ENCODE measurements around the gene PRIMPOL.
"Not testable (repeated sequence)": the region's sequence is repeated elsewhere in the genome, so short reads cannot be mapped to it uniquely, and the experiment has no call there.

Gene PRIMPOL, protein sequence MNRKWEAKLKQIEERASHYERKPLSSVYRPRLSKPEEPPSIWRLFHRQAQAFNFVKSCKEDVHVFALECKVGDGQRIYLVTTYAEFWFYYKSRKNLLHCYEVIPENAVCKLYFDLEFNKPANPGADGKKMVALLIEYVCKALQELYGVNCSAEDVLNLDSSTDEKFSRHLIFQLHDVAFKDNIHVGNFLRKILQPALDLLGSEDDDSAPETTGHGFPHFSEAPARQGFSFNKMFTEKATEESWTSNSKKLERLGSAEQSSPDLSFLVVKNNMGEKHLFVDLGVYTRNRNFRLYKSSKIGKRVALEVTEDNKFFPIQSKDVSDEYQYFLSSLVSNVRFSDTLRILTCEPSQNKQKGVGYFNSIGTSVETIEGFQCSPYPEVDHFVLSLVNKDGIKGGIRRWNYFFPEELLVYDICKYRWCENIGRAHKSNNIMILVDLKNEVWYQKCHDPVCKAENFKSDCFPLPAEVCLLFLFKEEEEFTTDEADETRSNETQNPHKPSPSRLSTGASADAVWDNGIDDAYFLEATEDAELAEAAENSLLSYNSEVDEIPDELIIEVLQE

DNA sequence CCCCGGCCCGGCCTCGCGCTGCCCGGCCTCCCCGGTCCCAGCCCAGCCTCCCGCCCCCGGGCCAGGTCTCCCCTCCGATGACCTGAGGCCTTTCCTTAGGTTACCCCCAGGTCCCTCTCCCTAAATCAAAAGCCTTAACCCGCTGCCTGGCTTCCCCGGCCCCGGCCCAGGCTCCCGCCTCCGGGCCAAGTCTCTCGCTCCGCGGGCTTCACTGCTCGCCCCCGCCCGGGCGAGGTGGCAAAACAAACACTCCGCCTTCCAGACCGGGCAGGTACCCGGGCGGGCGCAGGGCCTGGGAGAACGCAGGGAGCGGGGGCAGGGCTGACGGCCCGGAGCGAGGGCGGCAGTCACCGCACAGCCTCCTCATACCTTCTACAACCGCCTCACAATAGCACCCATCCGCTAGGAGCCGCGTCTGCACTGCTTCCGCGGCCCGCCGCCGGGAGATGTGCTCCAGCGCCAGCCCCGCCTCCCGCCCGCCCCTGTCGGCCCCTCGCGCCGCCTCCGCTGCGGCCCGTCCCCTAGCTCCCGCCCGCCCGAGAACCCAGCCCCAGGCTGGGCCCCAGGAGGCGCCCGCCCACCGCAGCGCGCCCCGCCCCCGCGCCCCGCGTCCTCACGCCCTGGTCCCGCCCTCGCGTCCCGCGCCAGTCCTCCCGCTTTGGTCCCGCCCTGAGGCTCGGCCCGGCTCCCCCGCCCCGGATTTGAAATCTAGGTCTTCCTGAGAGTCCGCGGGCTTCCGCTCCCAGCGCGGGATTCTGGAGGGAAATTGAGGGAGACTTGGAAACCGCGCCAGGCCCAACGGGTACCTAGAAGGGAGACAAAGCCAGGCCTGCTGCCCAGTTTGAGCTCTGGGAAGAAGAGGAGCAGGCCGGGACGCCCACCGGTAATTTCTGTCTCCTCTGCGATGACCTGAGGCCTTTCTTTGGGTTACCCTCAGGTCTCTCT is at the start of gene PRIMPOL, which contains the start of gene CASP3:
Gene PRIMPOL (plus strand): TSS at position 713 of the 945 bp plus-strand sequence. CDS start 7,403 bp downstream, outside the sequence.
Gene CASP3 (minus strand): TSS at position 422 of the 945 bp plus-strand sequence. CDS start 10,994 bp downstream, outside the sequence.
- peak; percentile 95 for DNase-seq (ENCODE audit: low read depth)

DNA sequence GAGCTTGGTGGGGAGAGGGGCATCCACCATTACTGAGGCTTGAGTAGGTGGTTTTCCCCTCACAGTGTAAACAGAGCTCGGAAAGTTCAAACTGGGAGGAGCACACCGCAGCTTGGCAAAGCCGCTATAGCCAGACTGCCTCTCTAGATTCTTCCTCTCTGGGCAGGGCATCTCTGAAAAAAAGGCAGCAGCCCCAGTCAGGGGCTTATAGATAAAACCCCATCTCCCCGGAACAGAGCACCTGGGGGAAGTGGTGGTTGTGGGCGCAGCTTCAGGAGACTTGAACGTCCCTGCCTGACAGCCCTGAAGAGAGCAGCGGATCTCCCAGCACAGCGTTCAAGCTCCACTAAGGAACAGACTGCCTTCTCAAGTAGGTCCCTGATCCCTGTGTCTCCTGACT is 48.6 kb upstream of the PRIMPOL start:
- DNase-seq (ENCODE audit: low read depth): not testable (repeated sequence)

DNA sequence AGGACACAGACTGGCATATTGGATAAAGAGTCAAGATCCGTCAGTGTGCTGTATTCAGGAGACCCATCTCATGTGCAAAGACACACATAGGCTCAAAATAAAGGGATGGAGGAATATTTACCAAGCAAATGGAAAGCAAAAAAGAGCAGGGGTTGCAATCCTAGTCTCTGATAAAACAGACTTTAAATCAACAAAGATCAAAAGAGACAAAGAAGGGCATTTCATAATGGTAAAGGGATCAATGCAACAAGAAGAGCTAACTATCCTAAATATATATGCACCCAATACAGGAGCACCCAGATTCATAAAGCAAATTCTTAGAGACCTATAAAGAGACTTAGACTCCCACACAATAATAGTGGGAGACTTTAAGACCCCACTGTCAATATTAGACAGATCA is 46.7 kb upstream of the PRIMPOL start:
- not testable (repeated sequence) for DNase-seq (ENCODE audit: low read depth)

DNA sequence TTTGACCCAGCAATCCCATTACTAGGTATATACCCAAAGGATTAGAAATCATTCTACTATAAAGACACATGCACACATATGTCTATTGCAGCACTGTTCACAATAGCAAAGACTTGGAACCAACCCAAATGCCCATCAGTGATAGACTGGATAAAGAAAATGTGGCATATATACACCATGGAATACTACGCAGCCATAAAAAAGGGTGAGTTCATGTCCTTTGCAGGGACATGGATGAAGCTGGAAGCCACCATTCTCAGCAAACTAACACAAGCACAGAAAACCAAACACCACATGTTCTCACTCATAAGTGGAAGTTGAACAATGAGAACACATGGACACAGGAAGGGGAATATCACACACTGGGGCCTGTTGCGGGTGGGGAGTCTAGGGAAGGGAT is 42.1 kb upstream of the PRIMPOL start:
- DNase-seq (ENCODE audit: low read depth): not testable (repeated sequence)

DNA sequence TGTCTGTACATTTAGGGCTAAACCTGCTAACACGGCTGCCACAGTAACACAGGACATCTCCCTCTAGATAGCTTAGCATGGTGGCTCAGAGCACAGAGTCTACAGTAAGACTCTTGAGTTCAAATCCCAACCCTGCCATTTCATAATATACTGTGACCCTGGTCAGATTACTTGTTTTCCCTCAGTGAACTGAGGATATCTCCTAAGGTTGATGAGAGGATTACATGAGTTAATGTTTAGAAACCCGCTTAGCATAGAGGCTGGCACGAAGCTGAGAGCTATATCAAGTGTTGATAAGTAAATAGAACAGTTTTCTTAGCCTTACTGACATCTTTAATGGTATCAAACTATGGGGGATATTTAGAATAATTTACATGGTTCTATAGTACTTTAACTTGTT is 37.5 kb upstream of the PRIMPOL start:
- no peak for DNase-seq (ENCODE audit: low read depth)

DNA sequence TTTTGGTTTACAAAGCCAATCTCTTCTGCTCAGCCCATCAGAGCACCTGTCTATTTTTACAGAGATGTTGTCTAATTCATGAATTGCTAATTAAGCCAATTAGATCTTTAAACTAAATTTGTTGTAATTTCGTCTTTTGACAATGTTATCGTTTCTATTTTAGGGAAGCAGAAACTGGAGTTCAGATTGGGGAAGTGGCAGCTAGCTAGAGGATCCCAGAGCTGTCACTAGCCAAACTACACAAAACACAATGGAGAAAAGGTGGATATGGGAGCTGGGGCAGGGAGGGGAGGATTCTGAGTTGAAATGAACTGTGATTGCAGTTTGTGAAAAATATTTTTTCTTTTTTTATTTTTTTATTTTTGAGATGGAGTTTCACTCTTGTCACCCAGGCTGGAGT is 36.1 kb upstream of the PRIMPOL start:
- DNase-seq (ENCODE audit: low read depth): no peak

DNA sequence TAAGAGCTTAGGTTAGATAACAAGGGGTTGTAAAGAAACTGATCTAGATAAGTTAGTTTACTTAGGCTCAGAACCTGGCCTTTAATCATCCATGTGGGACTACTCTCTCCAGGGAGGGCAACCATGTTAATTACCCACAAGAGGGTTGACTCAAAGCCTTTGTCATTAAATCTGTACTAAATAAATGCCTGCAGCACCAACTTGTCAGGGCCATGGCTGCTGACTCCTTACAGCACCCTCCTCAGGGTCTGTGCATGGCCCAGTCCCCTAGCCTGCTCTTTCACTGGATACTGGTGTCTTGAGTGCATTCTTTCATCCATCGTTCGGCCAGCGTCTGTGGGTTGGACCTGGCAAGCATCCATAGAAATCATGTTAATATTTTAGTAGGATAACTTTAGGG is 35.0 kb upstream of the PRIMPOL start:
- no peak for DNase-seq (ENCODE audit: low read depth)

DNA sequence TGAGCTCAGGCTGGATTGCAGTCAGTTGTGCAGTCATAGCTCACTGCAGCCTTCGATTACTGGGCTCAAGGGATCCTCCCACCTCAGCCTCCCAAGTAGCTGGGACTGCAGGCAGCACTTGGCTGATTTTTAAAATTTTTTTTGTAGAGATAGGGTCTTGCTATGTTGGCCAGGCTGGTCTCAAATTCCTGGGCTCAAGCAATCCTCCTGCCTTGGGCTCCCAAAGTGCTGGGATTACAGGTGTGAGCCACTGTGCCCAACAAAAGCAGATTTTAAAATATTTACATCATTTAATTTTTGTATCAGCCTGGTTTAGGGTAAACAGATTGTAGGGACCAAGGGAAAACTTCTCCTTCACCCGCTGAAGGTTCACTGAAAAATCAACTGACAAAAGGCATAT is 33.4 kb upstream of the PRIMPOL start:
- DNase-seq (ENCODE audit: low read depth): not testable (repeated sequence)

DNA sequence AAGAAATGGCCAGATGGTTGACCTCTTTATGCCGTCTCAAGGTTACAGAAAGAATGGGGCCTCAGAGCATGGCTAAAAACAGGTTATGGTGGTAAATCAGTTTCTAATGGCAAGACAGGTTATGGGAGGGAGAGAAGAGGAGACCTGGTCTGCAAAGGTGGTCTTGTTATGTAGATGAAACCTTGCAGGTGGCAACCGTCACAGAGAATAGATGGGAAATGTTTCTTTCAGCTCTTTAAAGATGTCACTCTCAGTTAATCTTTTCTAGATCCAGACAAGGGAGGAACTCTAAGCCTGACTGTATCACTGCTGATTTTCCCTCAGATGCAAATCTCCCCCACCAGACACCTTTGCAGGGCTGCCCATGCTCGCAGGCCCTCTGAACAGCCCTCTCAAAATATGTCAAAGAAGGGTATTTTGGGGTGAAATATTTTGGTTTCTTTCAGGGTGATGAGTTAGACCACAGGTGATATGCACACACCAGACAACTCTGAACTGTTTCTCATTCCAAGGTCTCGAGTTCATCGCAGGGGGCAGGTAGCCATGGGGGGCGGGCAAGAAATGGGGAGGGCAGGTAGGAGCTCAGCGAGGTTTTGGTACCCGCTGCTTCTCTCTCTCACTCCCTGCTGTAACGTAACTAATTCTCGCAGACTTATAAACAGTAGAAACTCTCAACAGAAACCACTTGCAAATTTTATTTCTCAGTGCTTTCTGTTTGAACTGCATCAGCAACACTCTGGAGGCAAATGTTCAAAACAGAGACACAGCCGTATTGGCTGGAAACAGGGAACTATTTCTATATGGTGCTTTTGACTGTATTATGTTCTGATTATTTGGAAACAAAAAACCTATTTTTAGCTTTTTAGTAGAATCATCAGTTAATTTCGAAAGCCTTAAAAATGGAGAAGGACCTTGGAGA is 32.6 kb upstream of the PRIMPOL start:
- DNase-seq (ENCODE audit: low read depth): no peak

DNA sequence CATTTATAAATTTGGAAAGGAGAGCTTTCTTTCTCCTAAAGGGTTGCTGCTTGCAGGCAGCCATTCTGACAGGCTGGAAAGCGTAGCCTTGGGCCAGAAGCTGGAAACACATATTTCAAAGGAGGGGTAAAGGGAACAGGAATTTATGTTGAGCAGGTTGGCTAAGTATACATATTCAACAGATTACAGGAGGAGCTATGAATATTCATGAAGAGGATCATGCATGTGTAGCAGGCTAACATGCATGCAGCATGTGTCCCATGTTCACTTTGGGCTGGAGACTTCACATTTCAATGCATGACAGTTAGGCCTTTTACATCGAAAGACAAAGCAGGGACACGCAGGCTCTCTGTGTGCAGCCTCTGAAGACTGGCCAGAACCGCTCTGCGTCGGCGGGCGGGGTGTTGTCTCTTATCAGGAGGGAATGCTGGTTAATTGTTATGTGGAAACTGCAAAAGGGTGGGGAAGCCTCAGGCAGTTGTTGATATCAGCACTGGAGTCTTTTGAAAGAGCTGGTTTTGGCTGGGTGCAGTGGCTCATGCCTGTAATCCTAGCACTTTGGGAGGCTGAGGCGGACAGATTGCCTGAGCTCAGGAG is 31.8 kb upstream of the PRIMPOL start:
- DNase-seq (ENCODE audit: low read depth): no peak

DNA sequence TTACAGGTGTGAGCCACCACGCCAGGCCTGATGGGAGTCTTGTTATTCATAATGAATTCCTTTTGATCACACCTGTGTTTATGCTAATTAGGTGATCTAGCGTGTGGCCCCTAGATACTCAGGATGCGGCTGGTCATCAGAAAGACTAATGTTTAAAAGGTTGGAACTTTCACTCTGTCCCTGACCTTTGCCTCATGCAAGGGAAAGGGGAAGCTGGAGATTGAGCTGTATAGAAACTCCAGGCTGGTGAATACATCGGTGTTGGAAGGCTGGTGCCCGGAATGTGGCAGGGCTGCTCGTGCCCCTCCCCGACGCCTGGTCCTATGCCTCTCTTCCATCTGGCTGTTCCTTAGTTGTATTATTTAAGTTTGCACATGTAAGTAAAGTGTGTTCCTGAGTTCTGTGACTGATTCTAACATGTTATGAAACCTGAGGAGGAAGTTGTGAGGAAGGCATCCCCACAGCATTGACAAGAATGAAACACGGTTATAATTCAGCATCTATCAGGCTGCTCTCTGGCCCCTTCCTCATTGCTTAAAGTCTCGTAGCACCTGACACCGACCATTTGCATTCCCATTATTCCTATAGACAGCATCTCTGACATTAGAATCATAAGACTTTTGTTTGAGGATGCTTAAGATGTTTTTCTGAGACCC is 29.2 kb upstream of the PRIMPOL start:
- DNase-seq (ENCODE audit: low read depth): no peak

DNA sequence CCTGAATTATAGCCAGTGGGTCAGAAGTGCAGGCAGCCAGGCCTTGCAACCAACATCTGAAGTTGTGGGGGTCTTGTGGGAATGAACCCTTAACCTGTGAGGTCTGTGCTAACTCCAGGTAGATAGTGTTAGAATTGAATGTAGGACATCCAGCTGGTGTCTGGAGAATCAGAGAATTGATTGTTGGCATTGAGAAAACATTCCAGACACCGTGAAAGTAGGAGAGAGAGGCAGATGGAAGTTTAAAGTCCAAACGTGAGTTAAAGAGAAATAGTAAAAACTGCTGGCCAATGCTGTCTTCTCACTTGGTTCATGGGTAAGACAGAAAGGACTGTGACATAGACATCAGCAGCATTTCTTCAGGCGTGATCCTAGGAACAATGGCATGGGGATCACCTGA is 28.0 kb upstream of the PRIMPOL start:
- no peak for DNase-seq (ENCODE audit: low read depth)

DNA sequence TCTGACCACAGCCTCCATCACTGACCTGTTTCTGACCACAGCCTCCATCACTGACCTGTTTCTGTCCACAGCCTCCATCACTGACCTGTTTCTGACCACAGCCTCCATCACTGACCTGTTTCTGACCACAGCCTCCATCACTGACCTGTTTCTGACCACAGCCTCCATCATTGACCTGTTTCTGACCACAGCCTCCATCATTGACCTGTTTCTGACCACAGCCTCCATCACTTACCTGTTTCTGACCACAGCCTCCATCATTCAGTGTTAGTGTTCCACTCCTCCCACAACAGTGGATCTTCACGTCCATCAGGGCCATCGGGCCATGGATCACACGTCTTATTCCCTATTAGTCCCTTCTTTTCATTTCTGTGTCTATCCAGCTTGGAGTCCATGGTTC is 25.0 kb upstream of the PRIMPOL start:
- DNase-seq (ENCODE audit: low read depth): not testable (repeated sequence)

DNA sequence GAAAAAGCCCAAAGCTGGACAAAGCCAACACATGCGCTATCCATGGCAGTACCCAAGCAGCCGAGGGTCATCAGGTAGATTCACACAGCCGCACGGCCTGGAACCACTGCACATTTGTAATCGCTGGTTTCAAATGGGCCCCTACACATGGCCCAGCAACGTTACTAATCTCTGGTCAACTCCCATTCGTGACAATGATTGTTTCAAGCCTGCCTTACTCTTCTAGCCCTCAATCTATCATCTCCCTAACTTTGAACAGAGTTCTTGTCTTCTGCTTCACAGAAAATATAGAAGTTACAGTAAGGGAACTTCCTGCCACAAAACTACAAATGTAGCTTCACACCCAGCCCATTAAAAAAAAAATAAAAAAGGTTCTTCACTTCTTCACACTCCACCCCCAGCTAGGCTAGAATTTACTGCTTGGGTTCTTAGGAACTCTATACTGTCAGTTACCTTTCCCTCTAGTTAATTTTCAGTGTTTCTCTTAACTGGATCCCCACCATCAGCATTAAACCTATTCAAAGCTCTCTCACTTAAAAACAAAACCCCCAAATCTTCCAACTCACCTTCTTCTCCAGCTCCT is 24.5 kb upstream of the PRIMPOL start:
- DNase-seq (ENCODE audit: low read depth): no peak

DNA sequence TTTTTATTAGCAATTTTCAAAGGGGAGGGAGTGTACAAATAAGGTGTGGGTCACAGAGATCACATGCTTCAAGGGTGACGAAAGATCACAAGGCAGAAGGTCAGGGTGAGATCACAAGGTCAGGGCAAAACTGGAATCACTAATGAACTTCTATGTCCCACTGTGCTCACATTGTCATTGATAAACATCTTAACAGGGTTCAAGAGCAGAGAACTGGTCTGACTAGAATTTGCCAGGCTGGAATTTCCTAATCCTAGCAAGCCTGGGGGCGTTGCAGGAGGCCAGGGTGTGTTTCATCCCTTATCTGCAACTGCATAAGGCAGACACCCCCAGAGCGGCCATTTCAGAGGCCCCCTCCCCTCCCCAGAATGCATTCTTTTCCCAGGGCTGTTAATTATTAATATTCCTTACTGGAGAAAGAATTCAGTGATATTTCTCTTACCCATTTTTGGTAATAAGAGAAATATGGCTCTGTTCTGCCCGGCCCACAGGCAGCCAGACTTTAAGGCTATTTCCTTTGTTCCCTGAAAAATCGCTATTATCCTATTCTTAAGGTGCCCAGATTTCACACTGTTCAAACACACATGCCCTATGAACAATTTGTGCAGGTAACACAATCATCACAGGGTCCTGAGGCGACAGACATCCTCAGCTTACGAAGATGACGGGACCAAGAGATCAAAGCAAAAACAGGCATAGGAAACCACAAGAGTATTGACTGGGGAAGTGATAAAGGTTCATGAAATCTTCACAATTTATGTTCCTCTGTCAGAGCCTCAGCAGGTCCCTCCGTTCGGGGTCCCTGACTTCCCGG is 23.5 kb upstream of the PRIMPOL start:
- DNase-seq (ENCODE audit: low read depth): not testable (repeated sequence)

DNA sequence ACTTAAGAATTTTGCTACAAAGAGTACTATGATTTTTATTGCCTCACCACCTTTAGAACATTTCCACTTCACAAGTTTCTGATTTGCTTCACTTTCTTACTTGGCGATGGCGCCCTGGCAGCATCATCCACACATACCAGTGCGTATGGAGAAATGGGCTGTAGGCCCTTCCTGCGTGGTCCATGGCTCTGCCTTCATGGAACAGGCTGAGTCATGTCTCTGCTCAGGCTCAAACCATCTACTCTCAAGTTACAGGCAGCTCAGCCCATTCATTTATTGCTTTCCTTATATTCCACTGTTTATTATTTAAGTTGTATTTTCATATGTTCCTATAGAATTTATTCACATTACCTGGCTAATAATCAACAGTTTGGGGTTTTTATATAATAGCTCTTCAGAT is 21.4 kb upstream of the PRIMPOL start:
- DNase-seq (ENCODE audit: low read depth): no peak

DNA sequence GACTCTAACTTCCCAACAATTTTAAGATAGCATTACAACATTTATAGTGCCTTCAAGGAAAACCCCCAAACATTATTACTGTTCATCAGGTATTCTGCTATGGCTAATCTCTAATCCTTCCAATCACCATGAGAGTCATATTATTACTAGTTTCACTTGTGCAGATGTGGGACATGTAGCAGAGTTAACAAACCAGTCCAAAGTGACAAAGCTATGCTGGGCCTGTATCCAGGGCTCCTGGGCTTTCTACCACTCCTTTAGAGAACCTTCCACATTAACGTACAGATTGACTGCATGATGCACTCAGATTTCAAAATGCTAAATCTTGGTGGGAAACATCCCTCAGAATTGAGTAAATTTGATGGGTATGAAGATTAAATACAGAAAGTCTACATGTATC is 16.7 kb upstream of the PRIMPOL start:
- DNase-seq (ENCODE audit: low read depth): no peak

DNA sequence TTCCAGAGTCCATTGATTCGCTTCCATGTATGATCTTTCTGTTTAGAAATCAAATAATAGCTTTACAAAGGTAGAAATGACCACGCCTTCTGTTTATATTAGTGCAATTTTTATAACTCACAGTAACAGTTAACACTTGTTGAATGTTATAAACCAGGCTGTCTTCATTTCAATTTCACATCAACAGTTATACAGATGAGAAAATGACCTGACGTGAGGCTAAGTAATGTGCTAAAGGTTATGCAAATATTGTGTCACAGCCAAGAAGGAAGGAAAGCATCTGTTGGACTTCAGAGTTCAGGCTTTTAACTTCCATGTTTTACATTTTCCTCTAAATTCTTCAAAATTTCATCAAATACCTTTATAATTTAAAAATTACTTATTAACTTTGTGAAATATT is 14.2 kb upstream of the PRIMPOL start:
- no peak for DNase-seq (ENCODE audit: low read depth)

DNA sequence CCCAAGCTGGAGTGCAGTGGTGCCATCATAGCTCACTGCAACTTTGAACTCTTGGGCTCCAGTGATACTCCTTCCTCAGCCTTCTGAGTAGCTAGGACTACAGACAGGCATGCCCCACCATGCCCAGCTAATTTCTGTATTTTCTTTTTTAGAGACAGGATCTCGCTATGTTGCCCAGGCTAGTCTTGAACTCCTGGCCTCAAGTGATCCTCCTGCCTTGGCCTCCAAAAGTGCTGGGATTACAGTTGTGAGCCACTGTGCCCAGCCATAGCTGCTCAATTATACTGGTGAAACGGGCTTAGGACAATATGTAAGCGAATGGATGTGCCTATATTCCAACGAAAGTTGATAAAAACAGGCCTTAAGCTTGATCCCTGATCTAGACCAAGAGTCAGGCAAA is 13.4 kb upstream of the PRIMPOL start:
- DNase-seq (ENCODE audit: low read depth): no peak
